SK-N-MC (cell line): ENCODE data around the gene SMARCAD1.

ENCODE experiments used
- EZH2 ChIP-seq: fragments of 200-600 bp; sonication (generic); IDR thresholded peaks from one replicate; pipeline ENCODE4 v1.6.1; 2017; ENCODE audit warnings: antibody characterized with exemption
- FOXP2 ChIP-seq: optimal IDR thresholded peaks from 2 replicates; pipeline ENCODE3; 2011; ENCODE audit warnings: mild to moderate bottlenecking, moderate library complexity; ENCODE audit not compliant: insufficient read depth; ENCODE audit errors: extremely low read length, control extremely low read depth
- POLR2AphosphoS5 ChIP-seq: IDR thresholded peaks from 2 replicates; pipeline ENCODE4 v1.6.1; 2012; ENCODE audit warnings: mild to moderate bottlenecking, low read depth, low read length, borderline replicate concordance

GRCh38 chr4:94334962-94335361, 127.3 kb downstream of the SMARCAD1 start:
- no peak for TF ChIP-seq EZH2
- no peak for TF ChIP-seq POLR2AphosphoS5
- no peak for TF ChIP-seq FOXP2
